Limb (tissue), 2 donors: ENCODE data around the gene IFITM2.
"Not testable (repeated sequence)": the region's sequence is repeated elsewhere in the genome, so short reads cannot be mapped to it uniquely, and the experiment has no call there.

Experiments used
- DNase-seq, 2 donors: peaks; one replicate each; pipeline ENCODE4 v3.0.0-alpha.2; 2016; ENCODE audit errors: extremely low spot score in 2 of 2

Gene IFITM2

DNA sequence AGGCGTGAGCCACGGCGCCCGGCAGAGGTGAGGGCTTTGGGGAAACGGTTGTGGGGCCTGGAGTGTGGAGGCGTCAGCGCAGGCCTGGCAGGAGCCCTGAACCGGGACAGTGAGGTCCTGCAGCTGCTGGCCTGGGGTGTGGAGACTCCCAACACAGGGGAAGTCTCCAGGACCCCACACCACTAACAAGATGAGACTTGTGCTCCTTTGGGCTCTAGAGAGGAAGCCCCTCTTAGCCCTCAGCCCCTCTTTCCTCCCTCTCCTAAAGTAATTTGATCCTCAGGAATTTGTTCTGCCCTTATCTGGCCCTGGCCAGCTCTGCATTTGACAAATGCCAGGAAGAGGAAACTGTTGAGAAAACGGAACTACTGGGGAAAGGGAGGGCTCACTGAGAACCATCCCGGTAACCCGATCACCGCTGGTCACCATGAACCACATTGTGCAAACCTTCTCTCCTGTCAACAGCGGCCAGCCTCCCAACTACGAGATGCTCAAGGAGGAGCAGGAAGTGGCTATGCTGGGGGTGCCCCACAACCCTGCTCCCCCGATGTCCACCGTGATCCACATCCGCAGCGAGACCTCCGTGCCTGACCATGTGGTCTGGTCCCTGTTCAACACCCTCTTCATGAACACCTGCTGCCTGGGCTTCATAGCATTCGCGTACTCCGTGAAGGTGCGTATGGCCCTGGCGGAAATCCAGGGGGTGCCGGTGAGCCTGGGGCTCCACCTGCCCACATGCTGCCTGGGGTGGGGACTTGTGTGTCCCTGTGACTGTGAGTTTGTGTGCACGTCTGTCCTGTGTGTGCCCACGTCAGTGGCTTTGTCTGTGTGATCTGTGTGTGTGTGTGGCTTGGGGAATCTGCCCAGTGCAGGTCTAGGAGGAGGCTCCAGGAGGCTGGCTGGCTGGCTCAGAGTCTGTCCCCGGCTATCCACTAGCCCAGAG lies at the start of gene IFITM2:
TSS of gene IFITM2 (plus strand) at position 51 of the 943 bp plus-strand sequence. CDS start at position 428, 377 bp downstream.
- peak; percentile 69 to 75 for DNase-seq

DNA sequence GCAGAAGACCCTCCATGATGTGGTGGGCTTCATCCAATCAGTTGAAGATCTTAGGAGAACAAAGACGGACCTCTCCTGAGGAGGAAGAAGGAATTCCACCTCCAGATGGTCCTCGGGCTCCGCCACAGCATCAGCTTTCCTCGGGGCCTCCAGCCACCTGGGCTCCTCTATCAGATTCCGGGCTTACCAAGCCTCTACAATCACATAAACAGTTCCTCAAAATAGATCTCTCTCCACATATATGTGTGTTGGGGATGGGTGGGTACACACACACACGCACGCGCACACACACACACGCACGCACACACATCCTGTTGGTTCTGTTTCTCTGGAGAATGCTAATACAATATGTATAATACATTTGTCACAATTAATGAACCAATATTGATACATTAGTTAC lies 48.2 kb upstream of the IFITM2 start:
- DNase-seq, result no peak

DNA sequence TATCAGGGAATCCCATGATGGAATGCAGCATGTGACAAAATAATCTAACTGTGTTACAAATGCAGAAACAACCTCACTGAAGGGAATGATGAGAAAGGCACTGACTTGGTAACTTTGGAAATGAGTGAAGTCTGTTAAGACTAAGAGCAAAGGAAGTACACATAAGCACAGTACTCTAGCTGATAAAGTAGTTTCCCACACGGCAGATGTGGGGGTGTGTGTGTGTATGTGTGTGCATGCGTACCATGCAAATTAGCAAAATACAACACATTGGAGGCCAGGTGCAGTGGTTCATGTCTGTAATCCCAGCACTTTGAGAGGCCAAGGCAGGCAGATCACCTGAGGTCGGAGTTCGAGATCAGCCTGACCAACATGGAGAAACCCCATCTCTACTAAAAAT lies 46.0 kb upstream of the IFITM2 start:
- DNase-seq, result no peak

DNA sequence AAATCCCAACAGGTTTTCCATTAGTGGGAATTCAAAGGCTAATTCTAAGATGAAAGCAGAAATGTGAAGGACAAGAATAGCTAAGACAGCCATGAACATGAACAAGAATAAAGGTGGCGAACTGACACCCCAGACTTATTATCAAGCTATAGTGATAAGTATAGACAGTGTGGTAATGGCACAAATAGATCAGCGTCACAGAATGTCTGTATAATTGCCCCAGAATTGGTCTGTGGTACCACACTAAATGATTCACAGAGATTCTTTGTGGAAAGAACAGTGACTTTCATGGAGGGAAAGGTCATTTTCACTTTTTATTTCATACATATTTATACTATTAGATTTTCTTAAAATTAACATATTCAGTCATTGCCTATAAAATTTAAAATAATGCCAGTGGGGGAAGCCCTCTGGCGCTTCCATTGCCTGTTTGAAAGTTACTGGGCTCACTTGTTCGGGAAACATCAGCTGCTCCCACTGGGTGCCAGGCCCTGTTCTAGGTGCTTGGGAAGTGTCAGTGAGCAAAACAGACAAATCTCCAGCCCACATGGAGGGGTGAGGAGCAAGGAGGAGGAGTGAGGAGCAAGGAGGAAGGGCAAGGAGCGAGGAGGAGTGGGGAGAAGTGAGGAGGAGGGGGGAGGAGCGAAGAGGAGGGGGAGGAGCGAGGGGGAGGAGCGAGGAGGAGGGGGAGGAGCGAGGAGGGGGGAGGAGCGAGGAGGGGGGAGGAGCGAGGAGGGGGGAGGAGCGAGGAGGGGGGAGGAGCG lies 40.8 kb upstream of the IFITM2 start:
- DNase-seq, result no peak

DNA sequence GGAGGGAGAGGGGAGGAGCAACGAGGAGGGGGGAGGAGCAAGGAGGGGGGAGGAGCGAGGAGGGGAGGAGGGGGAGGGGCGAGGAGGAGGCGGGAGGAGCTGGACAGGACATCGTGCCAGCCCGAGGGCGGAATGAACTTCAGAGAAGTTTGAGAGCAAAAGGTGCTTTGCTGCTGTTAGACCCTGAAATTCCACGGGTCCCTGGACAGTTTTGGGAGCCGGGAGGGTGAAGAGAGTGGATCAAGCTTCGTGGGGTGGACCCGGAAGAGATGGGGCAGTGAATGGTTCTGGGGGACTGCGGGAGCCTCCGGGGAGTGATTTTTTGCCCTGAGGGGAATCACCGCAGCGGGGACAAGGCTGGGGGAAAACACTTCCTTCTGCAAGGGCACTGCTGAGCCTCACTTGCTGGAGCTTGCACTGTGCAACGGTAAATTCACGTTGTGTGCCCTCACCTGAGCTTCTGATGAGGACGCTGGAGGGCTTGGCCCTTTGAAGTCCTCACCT lies 40.1 kb upstream of the IFITM2 start:
- DNase-seq, result no peak

DNA sequence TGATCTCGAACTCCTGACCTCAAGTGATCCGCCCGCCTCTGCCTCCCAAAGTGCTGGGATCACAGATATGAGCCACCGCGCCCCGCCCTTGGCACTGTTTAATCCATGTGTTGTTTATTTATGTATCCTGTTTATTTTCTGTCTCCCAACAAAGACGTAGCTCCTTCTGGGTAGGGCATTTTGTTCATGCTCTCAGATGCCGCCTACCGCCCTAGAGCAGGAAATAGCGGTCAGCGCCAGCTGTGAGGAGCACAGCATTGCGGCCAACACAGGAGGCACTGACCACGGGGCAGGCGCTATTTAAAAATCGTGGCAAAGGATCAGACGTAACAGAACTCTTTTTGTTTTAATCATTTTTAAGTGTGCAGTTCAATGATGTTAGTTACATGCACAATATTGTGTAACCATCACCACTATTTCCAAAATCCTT lies 38.9 kb upstream of the IFITM2 start:
- not testable (repeated sequence) for DNase-seq

DNA sequence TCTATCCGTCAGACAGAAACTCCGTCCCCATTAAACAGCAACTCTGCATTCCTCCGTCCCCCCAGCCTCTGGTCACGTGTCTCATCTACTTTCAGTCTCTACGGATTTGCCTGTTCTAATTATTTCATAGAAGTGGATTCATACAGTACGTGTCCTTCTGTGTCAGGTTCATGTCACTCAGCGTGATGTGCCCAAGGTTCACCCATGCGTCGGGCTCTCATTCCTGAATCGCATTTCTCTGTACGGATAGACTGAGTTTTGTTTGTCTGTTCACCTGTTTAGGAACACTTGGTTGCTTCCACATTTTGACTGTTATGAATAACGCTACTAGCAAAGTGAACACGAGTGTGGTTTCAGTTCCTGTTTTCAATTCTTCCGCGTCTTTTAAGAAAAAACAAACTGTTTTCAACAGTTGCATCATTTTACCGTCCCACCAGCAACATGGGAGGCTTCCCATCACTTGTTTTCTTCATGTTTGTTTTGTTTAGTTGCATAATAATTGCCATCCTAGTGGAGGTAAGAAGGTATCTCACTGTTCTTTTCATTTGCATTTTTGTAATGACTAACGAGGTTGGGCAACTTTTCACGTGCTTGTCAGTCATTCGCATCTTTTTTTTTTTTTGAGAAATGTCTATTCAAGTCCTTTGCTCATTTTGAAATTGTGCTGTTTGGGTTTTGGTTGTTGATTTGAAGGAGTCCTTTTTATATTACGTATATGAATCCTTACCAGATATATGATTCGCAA lies 38.3 kb upstream of the IFITM2 start:
- DNase-seq, result no peak

DNA sequence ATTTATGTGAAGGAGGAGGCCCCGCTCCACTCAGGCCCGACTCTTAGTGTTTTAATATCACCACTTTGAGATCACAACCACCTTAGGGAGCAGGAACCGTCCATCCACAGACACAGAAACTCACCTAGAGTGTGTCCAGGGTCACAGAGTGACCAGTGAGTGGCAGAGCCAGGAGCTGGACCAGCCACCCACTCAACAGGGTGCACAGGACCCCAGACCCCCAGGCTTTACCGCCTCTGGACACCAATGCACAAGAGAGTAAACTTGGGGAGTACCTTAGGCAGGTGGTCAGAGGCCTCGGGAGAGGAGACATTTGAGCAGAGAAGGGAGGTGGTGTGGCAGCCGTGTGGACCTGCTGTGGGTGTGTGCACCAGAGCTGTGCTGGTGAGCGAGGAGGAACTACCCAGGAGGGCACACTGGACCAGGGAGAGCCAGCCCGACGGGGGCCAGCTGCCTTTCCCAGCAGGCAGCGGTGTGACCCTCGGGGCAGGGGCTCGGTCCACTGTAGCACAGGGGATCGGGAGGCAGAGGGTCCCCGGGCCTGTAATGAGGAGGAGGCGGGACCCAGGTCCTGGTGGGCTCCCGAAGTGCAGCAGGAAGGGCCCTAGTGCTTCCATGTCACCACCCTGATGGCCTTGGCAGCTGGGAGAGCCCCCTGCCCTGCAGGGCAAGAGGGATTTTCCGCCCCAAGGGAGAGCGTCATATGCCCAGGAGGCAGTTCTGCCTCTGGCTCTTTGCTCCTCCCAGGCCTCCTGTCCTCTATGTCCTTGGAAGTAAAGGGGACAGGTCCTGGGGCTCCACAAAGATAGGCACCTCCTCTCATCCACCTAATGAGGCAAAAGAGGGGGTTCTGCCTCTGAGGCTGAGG lies 36.9 kb upstream of the IFITM2 start:
- no peak for DNase-seq

DNA sequence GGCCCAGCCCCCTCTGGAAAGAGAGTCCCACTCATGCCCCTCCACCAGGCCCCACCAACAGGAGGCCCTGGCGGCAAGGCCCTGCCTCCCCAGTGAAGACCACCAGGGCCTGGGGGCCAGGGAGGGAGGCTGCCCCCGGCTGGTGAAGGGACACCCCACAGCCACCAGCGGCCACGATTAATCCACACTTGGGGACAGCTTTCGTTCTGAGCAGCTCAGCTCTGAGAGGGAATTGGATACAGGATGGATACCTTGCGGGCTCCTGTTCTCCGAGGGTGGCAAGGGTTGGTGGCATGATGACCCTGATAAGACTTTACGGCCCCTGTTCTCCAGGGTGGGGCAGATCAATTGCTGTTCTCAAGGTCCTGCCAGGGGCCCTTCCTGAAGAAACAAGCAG lies 36.3 kb upstream of the IFITM2 start:
- DNase-seq, result no peak

DNA sequence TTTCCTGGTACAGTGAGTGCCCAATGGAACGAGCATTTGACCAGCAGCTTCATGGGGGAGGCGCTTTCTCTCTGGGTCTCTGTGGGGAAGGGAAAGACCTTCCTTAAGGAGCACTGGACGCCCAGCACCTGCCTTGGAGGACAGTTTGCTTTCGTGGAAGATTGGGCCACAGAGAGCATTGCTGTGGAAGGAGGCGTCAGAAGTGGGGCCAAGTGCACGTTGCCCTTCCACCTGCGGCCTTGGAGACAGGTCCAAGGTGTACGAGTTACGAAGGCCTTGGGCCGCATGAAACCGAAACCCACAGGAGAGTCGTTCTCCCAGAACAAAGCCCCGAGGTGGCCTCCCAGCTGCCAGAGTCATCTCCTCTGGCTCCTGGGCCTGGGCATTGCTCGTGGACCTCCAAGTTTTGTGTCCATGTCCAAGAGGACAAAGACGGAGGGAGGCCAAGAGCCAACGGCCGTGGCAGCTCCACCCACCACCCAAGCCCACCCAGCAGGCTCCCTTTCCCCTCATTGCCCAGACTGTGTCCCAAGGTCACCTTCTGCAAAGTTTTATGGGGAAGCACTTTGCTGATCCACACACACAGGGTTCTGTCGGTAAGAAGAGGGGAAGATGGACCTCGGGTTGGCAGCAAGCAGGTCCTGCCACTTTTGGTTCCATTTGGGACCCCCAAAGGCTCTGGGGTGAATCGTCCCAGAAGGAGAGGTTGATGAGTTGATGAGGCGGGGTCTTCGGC lies 35.3 kb upstream of the IFITM2 start:
- DNase-seq, result no peak

DNA sequence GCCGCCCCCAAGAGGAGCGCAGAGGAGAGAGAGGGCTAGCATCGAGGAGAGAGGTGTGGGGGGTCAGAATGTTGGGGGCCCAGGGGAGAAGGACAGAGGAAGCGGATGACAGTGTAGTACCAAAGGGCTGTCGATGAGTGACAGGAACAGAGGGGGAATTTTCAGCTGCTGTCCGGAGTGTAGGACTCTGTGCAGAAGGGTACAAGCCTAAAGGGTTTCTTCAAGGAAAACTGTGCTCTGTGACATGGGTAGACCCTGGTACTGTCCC lies 34.8 kb upstream of the IFITM2 start:
- no peak for DNase-seq

DNA sequence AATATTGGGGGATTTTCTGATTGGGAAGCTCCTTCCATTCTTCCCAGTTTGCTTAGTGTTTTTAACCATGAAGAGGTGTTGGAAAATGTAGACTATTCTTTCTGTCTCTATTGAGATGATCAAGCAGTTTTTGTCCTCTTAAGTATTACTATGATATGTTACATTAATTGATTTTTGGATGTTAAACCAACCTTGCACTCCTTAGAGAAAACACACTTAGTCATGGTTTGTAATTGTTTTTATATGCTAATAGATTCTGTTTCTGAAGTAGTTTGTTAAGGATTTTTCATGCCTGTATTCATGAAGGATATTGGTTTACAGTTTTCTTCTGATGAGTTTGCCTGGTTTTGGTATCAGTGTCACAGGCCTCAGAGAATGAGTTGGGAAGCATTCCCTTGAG lies 31.4 kb upstream of the IFITM2 start:
- no peak for DNase-seq

DNA sequence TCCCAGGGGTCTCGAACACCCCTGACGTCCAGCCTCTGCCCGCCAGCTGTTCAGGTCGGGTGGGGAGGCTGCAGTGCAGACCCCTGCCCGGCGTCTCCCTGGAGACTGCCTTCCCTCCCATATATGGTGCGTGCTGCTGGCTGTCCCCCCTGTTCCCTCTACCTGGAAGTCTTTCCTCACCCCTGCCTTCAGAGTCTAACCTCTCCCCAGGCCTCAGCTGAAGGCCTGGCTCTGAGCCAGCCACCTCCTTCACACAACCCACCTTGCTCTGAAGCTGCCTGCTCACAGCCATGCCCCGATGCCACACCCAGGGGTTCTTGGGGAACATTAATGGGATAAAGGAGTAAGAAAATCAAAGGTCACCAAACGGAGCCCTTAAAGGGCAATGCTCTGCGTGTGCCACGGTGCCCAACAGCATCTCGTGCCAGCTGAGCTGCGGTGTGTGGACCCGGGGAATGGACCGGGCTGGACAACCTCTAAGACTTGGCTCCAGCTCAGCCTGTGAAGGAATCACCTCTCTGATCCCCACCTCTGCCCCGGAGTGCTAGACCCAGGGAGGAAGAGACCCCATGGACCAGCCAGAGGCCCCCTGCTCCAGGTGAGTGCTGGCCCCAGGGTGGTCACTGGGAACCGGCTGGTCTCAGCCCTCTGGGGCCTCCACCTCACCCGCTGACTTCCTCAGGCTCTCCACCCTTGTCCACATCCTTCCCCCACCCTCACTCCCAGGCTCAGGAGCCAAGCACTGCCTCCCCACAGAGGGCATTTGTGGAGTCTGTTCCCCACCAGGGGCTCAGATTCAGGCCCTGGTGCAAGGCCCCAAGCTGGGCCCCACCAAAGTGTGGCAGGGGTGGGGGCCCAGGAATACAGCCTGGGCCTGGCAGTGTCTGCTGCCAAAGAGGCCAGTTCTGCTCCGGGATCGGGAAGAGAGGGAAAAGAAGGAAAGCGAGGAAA lies 29.3 kb upstream of the IFITM2 start, which contains the start of gene NLRP6:
TSS of gene NLRP6 (plus strand) at position 407 of the 951 bp plus-strand sequence. CDS start at position 570, 163 bp downstream.
- DNase-seq, result peak in 1 of 2 donors; percentile 27

DNA sequence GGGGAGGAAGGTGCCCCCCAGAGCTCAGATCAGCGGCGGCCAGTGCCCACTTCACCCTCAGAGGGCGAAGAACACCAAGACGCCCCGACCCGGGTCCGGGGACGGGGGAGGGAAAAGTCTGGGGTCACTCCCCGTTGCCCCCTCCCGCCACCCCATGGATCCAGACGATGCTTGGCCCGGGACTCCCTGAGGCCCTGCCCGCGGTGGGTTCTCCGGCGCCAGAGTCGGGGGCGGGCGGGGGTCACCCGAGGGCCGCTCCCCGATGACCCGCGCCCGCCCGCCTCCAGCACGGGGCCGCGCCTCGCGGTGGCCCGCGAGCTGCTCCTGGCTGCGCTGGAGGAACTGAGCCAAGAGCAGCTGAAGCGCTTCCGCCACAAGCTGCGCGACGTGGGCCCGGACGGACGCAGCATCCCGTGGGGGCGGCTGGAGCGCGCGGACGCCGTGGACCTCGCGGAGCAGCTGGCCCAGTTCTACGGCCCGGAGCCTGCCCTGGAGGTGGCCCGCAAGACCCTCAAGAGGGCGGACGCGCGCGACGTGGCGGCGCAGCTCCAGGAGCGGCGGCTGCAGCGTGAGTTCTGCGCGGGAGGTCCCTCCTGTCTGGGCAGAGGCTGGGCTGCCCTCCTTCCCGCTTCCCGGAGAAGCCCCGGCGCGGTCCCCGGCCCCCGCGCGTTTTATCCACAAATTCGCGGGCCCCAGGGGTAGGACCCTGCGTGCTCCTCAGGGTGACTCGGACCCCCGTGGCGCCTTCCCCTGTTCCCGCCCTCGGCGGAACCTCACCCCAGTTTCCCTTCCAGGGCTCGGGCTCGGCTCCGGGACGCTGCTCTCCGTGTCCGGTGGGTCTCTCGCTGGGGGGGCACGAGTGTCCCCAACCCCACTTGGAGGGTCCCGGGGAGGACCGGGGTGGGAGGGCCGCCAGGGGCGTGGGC lies 28.3 kb upstream of the IFITM2 start:
- DNase-seq, result no peak

DNA sequence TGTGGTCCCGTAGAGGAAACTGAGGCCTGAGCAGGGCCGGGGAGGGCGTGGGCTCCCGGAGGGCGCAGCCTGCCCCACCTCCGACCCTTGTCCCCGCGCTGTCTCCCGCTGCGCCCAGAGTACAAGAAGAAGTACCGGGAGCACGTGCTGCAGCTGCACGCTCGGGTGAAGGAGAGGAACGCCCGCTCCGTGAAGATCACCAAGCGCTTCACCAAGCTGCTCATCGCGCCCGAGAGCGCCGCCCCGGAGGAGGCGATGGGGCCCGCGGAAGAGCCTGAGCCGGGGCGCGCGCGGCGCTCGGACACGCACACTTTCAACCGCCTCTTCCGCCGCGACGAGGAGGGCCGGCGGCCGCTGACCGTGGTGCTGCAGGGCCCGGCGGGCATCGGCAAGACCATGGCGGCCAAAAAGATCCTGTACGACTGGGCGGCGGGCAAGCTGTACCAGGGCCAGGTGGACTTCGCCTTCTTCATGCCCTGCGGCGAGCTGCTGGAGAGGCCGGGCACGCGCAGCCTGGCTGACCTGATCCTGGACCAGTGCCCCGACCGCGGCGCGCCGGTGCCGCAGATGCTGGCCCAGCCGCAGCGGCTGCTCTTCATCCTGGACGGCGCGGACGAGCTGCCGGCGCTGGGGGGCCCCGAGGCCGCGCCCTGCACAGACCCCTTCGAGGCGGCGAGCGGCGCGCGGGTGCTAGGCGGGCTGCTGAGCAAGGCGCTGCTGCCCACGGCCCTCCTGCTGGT lies 27.5 kb upstream of the IFITM2 start:
- peak in 1 of 2 donors; percentile 38 for DNase-seq

DNA sequence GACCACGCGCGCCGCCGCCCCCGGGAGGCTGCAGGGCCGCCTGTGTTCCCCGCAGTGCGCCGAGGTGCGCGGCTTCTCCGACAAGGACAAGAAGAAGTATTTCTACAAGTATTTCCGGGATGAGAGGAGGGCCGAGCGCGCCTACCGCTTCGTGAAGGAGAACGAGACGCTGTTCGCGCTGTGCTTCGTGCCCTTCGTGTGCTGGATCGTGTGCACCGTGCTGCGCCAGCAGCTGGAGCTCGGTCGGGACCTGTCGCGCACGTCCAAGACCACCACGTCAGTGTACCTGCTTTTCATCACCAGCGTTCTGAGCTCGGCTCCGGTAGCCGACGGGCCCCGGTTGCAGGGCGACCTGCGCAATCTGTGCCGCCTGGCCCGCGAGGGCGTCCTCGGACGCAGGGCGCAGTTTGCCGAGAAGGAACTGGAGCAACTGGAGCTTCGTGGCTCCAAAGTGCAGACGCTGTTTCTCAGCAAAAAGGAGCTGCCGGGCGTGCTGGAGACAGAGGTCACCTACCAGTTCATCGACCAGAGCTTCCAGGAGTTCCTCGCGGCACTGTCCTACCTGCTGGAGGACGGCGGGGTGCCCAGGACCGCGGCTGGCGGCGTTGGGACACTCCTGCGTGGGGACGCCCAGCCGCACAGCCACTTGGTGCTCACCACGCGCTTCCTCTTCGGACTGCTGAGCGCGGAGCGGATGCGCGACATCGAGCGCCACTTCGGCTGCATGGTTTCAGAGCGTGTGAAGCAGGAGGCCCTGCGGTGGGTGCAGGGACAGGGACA lies 26.7 kb upstream of the IFITM2 start:
- DNase-seq, result peak in 1 of 2 donors; percentile 38
